H1 (cell line): ENCODE data around the gene SHLD1. TPM values are rescaled to one million over a fixed set of nuclear protein-coding genes. Genes with fewer than 3 reads are reported as not detected.

ENCODE experiments used
- CTCF ChIA-PET: fragments of 300-600 bp; sonication (Branson Sonifier 250); formaldehyde crosslinking; loops from one replicate; lab custom pipeline; 2021; ENCODE audit not compliant: partially characterized antibody; lab: Charles Lee
- POLR2A ChIA-PET: fragments of 300-600 bp; sonication (Branson Sonifier 250); formaldehyde crosslinking; loops from one replicate; lab custom pipeline; 2021; ENCODE audit warnings: inconsistent platforms; ENCODE audit not compliant: partially characterized antibody; lab: Charles Lee
- DNase-seq, 2 experiments: peaks; one replicate each; pipeline versions ENCODE4 v3.0.0 to v3.0.0-alpha.2; 2010 to 2022; ENCODE audit warnings: low spot score in 2 of 2, low read depth in 1 of 2, mixed read lengths in 1 of 2
- FAIRE-seq: peaks from 2 replicates; lab custom pipeline; 2011; peaks lifted over from hg19 to GRCh38; lab: Jason Lieb, UNC
- H2AFZ ChIP-seq: 2 replicates; pipeline ENCODE4 v1.8.1; 2012; ENCODE audit warnings: low read length, inconsistent platforms
- H2AK5ac ChIP-seq: 2 replicates; pipeline ENCODE4 v1.6.1; 2013; ENCODE audit warnings: low read depth, low read length
- H2BK120ac ChIP-seq: replicated peaks from 2 replicates; pipeline ENCODE3; 2013; ENCODE audit warnings: low read depth, low read length, inconsistent platforms
- H2BK12ac ChIP-seq: 2 replicates; pipeline ENCODE4 v1.6.1; 2013; ENCODE audit warnings: low read depth, low read length
- H2BK15ac ChIP-seq: 2 replicates; pipeline ENCODE4 v1.6.1; 2013; ENCODE audit warnings: low read length
- H2BK20ac ChIP-seq: 2 replicates; pipeline ENCODE4 v1.6.1; 2013; ENCODE audit warnings: low read length
- H2BK5ac ChIP-seq: 2 replicates; pipeline ENCODE4 v1.6.1; 2013; ENCODE audit warnings: low read depth, low read length
- H3K14ac ChIP-seq: 2 replicates; pipeline ENCODE4 v1.6.1; 2013; ENCODE audit warnings: inconsistent platforms; ENCODE audit not compliant: insufficient read length
- H3K18ac ChIP-seq: 2 replicates; pipeline ENCODE4 v1.6.1; 2013; ENCODE audit warnings: low read length; ENCODE audit errors: extremely low read depth
- H3K23ac ChIP-seq: 2 replicates; pipeline ENCODE4 v1.6.1; 2013; ENCODE audit warnings: inconsistent platforms; ENCODE audit not compliant: insufficient read length
- H3K23me2 ChIP-seq: 2 replicates; pipeline ENCODE4 v1.6.1; 2013; ENCODE audit warnings: low read depth, low read length
- H3K27ac ChIP-seq: 2 replicates; pipeline ENCODE4 v1.6.1; 2011; ENCODE audit warnings: low read depth, low read length, inconsistent platforms
- H3K27me3 ChIP-seq, 4 experiments: replicated peaks in 1 of 4; 1 replicate in 1 of 4; 2 replicates in 3 of 4; pipeline versions ENCODE4 v1.6.1 to v1.8.1; 2011 to 2013; ENCODE audit warnings: low read length in 3 of 4, mild to moderate bottlenecking in 3 of 4, inconsistent platforms in 2 of 4, mixed read lengths in 2 of 4, moderate library complexity in 1 of 4; ENCODE audit not compliant: control insufficient read depth in 3 of 4, insufficient read depth in 3 of 4; ENCODE audit errors: extremely low read depth in 1 of 4
- H3K36me3 ChIP-seq, 4 experiments: 2 replicates each; pipeline versions ENCODE4 v1.6.1 to v1.8.1; 2011 to 2013; ENCODE audit warnings: mild to moderate bottlenecking in 4 of 4, low read length in 3 of 4, moderate library complexity in 2 of 4, control low read depth in 1 of 4, inconsistent platforms in 1 of 4; ENCODE audit not compliant: insufficient read depth in 4 of 4, control insufficient read depth in 2 of 4
- H3K4ac ChIP-seq: replicated peaks from 2 replicates; pipeline ENCODE3; 2013; ENCODE audit warnings: low read length, low read depth, mixed read lengths, inconsistent platforms; ENCODE audit not compliant: insufficient read length
- H3K4me1 ChIP-seq, 4 experiments: replicated peaks in 1 of 4; 1 replicate in 1 of 4; 2 replicates in 3 of 4; pipeline versions ENCODE4 v1.6.1 to v1.8.1; 2011 to 2013; ENCODE audit warnings: low read length in 3 of 4, inconsistent platforms in 2 of 4, mixed read lengths in 1 of 4; ENCODE audit not compliant: insufficient read depth in 4 of 4, control insufficient read depth in 3 of 4
- H3K4me2 ChIP-seq, 2 experiments: 2 replicates each; pipeline versions ENCODE4 v1.6.1 to v1.8.1; 2011 to 2013; ENCODE audit warnings: low read depth in 2 of 2, low read length in 2 of 2, control low read depth in 1 of 2, inconsistent platforms in 1 of 2, mild to moderate bottlenecking in 1 of 2; ENCODE audit not compliant: insufficient read depth in 1 of 2
- H3K4me3 ChIP-seq, 4 experiments: fragments of 200-600, 300-600 bp in 1 of 4; sonication (generic), shearing (Covaris generic), sonication (Bioruptor Twin) in 1 of 4; 2 replicates each; pipeline versions ENCODE4 v1.5.1 to v1.8.1; 2011 to 2016; ENCODE audit warnings: low read length in 4 of 4, low read depth in 3 of 4, control low read depth in 2 of 4, inconsistent platforms in 2 of 4, mild to moderate bottlenecking in 2 of 4, mixed read lengths in 1 of 4, moderate library complexity in 1 of 4; ENCODE audit not compliant: insufficient read depth in 2 of 4; ENCODE audit errors: extremely low read depth in 1 of 4
- H3K56ac ChIP-seq: replicated peaks from 2 replicates; pipeline ENCODE3; 2013; ENCODE audit warnings: low read depth, mild to moderate bottlenecking, mixed read lengths, low read length, inconsistent platforms; ENCODE audit not compliant: insufficient read length
- H3K79me1 ChIP-seq: 2 replicates; pipeline ENCODE4 v1.6.1; 2013; ENCODE audit warnings: low read depth, low read length, control low read depth
- H3K79me2 ChIP-seq, 2 experiments: 2 replicates each; pipeline versions ENCODE4 v1.6.1 to v1.8.1; 2012 to 2013; ENCODE audit warnings: low read length in 2 of 2, mild to moderate bottlenecking in 2 of 2, inconsistent platforms in 1 of 2; ENCODE audit not compliant: insufficient read depth in 2 of 2, control insufficient read depth in 1 of 2
- H3K9ac ChIP-seq, 4 experiments: replicated peaks in 1 of 4; 1 replicate in 1 of 4; 2 replicates in 3 of 4; pipeline versions ENCODE4 v1.6.1 to v1.8.1; 2011 to 2013; ENCODE audit warnings: low read depth in 3 of 4, low read length in 3 of 4, control low read depth in 2 of 4, mild to moderate bottlenecking in 2 of 4, moderate library complexity in 2 of 4, inconsistent platforms in 1 of 4; ENCODE audit errors: extremely low read depth in 1 of 4
- H3K9me3 ChIP-seq, 2 experiments: 2 replicates each; pipeline versions ENCODE4 v1.6.1 to v1.8.1; 2012 to 2013; ENCODE audit warnings: mild to moderate bottlenecking in 2 of 2, moderate library complexity in 2 of 2, control low read depth in 1 of 2, inconsistent platforms in 1 of 2, low read depth in 1 of 2, low read length in 1 of 2, mixed read lengths in 1 of 2; ENCODE audit not compliant: insufficient read depth in 2 of 2
- H4K20me1 ChIP-seq, 2 experiments: replicated peaks in 1 of 2; 2 replicates each; pipeline versions ENCODE3 to v1.8.1; 2011 to 2013; ENCODE audit warnings: inconsistent platforms in 2 of 2, low read length in 2 of 2, mild to moderate bottlenecking in 1 of 2; ENCODE audit not compliant: insufficient read depth in 2 of 2, control insufficient read depth in 1 of 2
- H4K5ac ChIP-seq: 2 replicates; pipeline ENCODE4 v1.6.1; 2013; ENCODE audit warnings: low read length, low read depth, mixed read lengths, inconsistent platforms; ENCODE audit not compliant: insufficient read length
- H4K8ac ChIP-seq: 2 replicates; pipeline ENCODE4 v1.8.0; 2013; ENCODE audit warnings: mild to moderate bottlenecking, moderate library complexity, low read length, inconsistent platforms; ENCODE audit not compliant: insufficient read depth; ENCODE audit errors: extremely low read depth
- H4K91ac ChIP-seq: replicated peaks from 2 replicates; pipeline ENCODE3; 2013; ENCODE audit warnings: low read length, mixed read lengths, inconsistent platforms; ENCODE audit not compliant: insufficient read length
- CBX8 ChIP-seq: fragments of 300-800, 300-1000 bp; sonication (generic); IDR thresholded peaks from 2 replicates; pipeline ENCODE4 v1.7.1; 2016; ENCODE audit warnings: low read depth, low read length, borderline replicate concordance
- KDM4A ChIP-seq: IDR thresholded peaks from one replicate; pipeline ENCODE4 v1.7.1; 2012; ENCODE audit warnings: low read depth, mild to moderate bottlenecking, moderate library complexity, low read length, inconsistent platforms; ENCODE audit not compliant: severe bottlenecking
- NANOG ChIP-seq: IDR thresholded peaks from 2 replicates; pipeline ENCODE4 v1.6.1; 2011; ENCODE audit warnings: low read length, low read depth, mild to moderate bottlenecking, inconsistent platforms; ENCODE audit not compliant: insufficient read depth, poor library complexity, severe bottlenecking
- RBBP5 ChIP-seq: IDR thresholded peaks from 2 replicates; pipeline ENCODE4 v1.7.1; 2012; ENCODE audit warnings: low read depth, mild to moderate bottlenecking, inconsistent platforms, low read length, moderate library complexity, borderline replicate concordance
- RXRA ChIP-seq: IDR thresholded peaks from 2 replicates; pipeline ENCODE4 v1.6.1; 2011; ENCODE audit warnings: low read depth, mild to moderate bottlenecking, low read length, moderate library complexity; ENCODE audit not compliant: insufficient read depth
- SIRT6 ChIP-seq: IDR thresholded peaks from one replicate; pipeline ENCODE4 v1.7.1; 2012; ENCODE audit warnings: low read length, inconsistent platforms
- SIX5 ChIP-seq: IDR thresholded peaks from 2 replicates; pipeline ENCODE4 v1.6.1; 2011; ENCODE audit warnings: mild to moderate bottlenecking, low read depth, low read length
- SP4 ChIP-seq: IDR thresholded peaks from 2 replicates; pipeline ENCODE4 v1.6.1; 2012; ENCODE audit warnings: low read length, inconsistent platforms
- TBP ChIP-seq: IDR thresholded peaks from 2 replicates; pipeline ENCODE4 v1.6.1; 2011; ENCODE audit warnings: low read depth, low read length, improper control_type of control experiment
- WGBS, 2 experiments: shearing (Covaris generic) in 1 of 2; methylation state at CpG; one replicate each; pipeline versions ENCODE4 v1.1.6 to v1.1.7; 2013 to 2015; ENCODE audit warnings: low lambda C conversion rate in 2 of 2, mixed read lengths in 2 of 2, inconsistent platforms in 1 of 2, low coverage in 1 of 2, missing lambda C conversion rate in 1 of 2; ENCODE audit not compliant: insufficient replicate concordance in 2 of 2, insufficient coverage in 1 of 2, insufficient read length in 1 of 2; ENCODE audit errors: extremely low coverage in 1 of 2, missing lambda C conversion rate in 1 of 2; 5-methylcytosine and 5-hydroxymethylcytosine counted together
- polyA plus RNA-seq, 7 experiments: library from polyadenylated mRNA; depleted of rRNA in 3 of 7; stranded (reverse) in 5 of 7; unstranded in 2 of 7; fragments of >200 nt in 5 of 7; fragments of 200-250 nt in 2 of 7; gene quantifications; 1 replicate in 5 of 7; 2 replicates in 1 of 7; 4 replicates in 1 of 7; pipeline versions ENCODE4 v1.2.1 to v1.2.3, GENCODE V29; 2011 to 2013; ENCODE audit warnings: missing spikeins in 2 of 7, mixed read lengths in 2 of 7
- total RNA-seq: library from RNA; stranded (reverse); fragmentation: NEBNext Ultra II Directional; extraction: Animal tissue kit (Norgen Biotek cat#: 25700); gene quantifications from 2 replicates; pipeline ENCODE4 v1.2.1, GENCODE V29; 2021
- TF ChIP-seq, protein P1 (sequence below), 3 experiments: IDR thresholded peaks; 1 replicate in 2 of 3; 2 replicates in 1 of 3; pipeline versions ENCODE4 v1.5.1 to v1.6.1; 2011; ENCODE audit warnings: low read length in 3 of 3, mild to moderate bottlenecking in 3 of 3, inconsistent platforms in 2 of 3, low read depth in 1 of 3, moderate library complexity in 1 of 3; ENCODE audit not compliant: insufficient read depth in 1 of 3; ENCODE audit errors: control extremely low read depth in 1 of 3
- TF ChIP-seq, protein P2 (sequence below): IDR thresholded peaks from 2 replicates; pipeline ENCODE4 v1.6.1; 2011; ENCODE audit warnings: low read length, improper control_type of control experiment

The SHLD1 gene
- total and polyA plus RNA-seq, 2 of the 8 experiments (the other 6 are each of a cell fraction or from before 2014, with no cell fraction given) = 4.2 to 6.5 TPM

GRCh38 chr20:5862703-5863039 is 112.5 kb downstream of the SHLD1 start:
- ChIA-PET CTCF (no interaction called here), POLR2A (no interaction called here)
- H4K8ac ChIP-seq = no peak overlapping the region
- H3K79me2 ChIP-seq = no peaks in the 10 kb centered on the region
- FAIRE-seq (no peak), DNase-seq (no peak)
- no peak overlapping the region for H3K23ac ChIP-seq
- H2BK15ac ChIP-seq = no peak overlapping the region
- no peak overlapping the region for H2BK120ac ChIP-seq
- H3K14ac ChIP-seq = no peak overlapping the region
- no peaks in the 10 kb centered on the region for H4K20me1 ChIP-seq
- no peak overlapping the region for H2BK12ac ChIP-seq
- whole genome bisulfite sequencing, 2 experiments = 45% methylated on average over 3 of the region's 3 CpGs; no CpG with 5 or more reads in 1 of the 2 experiments
- no peak overlapping the region for H4K91ac ChIP-seq
- no peaks in the 10 kb centered on the region for H3K23me2 ChIP-seq
- H3K36me3 ChIP-seq = no peaks in the 10 kb centered on the region
- H3K79me1 ChIP-seq = no peaks in the 10 kb centered on the region
- H3K27me3 ChIP-seq = no peaks in the 10 kb centered on the region
- H3K27ac ChIP-seq = no peak overlapping the region
- no peak overlapping the region for H2BK20ac ChIP-seq
- no peak overlapping the region for H2BK5ac ChIP-seq
- no peak overlapping the region for H3K4me3 ChIP-seq
- H3K9me3 ChIP-seq = no peaks in the 10 kb centered on the region
- no peak overlapping the region for H3K4ac ChIP-seq
- no peak overlapping the region for H3K9ac ChIP-seq
- H2AK5ac ChIP-seq = no peak overlapping the region
- no peak overlapping the region for H3K4me2 ChIP-seq
- H2AFZ ChIP-seq = no peak overlapping the region
- H3K56ac ChIP-seq = no peak overlapping the region
- no peak overlapping the region for H4K5ac ChIP-seq
- H3K4me1 ChIP-seq = no peaks in the 10 kb centered on the region
- H3K18ac ChIP-seq = no peak overlapping the region
- TF ChIP-seq SP4 (no peak), NANOG (no peak), RBBP5 (no peak), CBX8 (no peak), RXRA (no peak), SIRT6 (no peak), TBP (no peak), SIX5 (no peak), KDM4A (no peak)
- TF ChIP-seq, protein P1, sequence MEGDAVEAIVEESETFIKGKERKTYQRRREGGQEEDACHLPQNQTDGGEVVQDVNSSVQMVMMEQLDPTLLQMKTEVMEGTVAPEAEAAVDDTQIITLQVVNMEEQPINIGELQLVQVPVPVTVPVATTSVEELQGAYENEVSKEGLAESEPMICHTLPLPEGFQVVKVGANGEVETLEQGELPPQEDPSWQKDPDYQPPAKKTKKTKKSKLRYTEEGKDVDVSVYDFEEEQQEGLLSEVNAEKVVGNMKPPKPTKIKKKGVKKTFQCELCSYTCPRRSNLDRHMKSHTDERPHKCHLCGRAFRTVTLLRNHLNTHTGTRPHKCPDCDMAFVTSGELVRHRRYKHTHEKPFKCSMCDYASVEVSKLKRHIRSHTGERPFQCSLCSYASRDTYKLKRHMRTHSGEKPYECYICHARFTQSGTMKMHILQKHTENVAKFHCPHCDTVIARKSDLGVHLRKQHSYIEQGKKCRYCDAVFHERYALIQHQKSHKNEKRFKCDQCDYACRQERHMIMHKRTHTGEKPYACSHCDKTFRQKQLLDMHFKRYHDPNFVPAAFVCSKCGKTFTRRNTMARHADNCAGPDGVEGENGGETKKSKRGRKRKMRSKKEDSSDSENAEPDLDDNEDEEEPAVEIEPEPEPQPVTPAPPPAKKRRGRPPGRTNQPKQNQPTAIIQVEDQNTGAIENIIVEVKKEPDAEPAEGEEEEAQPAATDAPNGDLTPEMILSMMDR (IDR thresholded peaks at IDR 0.05; ENCODE audit: control extremely low read depth in 1 of 3, insufficient read depth in 1 of 3, low read depth in 1 of 3, low read length in 3 of 3) = no peak
- TF ChIP-seq, protein P2, sequence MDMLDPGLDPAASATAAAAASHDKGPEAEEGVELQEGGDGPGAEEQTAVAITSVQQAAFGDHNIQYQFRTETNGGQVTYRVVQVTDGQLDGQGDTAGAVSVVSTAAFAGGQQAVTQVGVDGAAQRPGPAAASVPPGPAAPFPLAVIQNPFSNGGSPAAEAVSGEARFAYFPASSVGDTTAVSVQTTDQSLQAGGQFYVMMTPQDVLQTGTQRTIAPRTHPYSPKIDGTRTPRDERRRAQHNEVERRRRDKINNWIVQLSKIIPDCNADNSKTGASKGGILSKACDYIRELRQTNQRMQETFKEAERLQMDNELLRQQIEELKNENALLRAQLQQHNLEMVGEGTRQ = no peak
